Left lung (tissue), 10 donors: Measurements from ENCODE around the gene PSEN2. TPM values are rescaled to one million over a fixed set of nuclear protein-coding genes. Genes with fewer than 3 reads are reported as not detected.

ENCODE experiments used
- ATAC-seq: fragments of 200-7000 bp; cut with Tn5 transposase; one replicate; pipeline ENCODE4 v1.9.1; 2020; ENCODE audit warnings: moderate library complexity
- DNase-seq, 4 donors: peaks; one replicate each; pipeline ENCODE4 v3.0.0-alpha.2; 2013 to 2020
- H3K27ac ChIP-seq, 2 donors: fragments of 200-600 bp; sonication (generic) in 1 of 2; one replicate each; pipeline versions ENCODE4 v1.5.0 to v1.8.0; 2020 to 2021
- H3K27me3 ChIP-seq, 2 donors: fragments of 200-600 bp; sonication (generic) in 1 of 2; one replicate each; pipeline versions ENCODE4 v1.5.0 to v1.8.0; 2020 to 2021
- H3K36me3 ChIP-seq, 2 donors: fragments of 200-600 bp; sonication (generic) in 1 of 2; one replicate each; pipeline versions ENCODE4 v1.5.0 to v1.8.0; 2020 to 2021
- H3K4me1 ChIP-seq, 2 donors: fragments of 200-600 bp; one replicate each; pipeline ENCODE4 v1.8.0; 2021
- H3K4me3 ChIP-seq, 2 donors: fragments of 200-600 bp; sonication (generic) in 1 of 2; one replicate each; pipeline versions ENCODE4 v1.5.0 to v1.8.0; 2020 to 2021; ENCODE audit warnings: mild to moderate bottlenecking in 1 of 2
- H3K9me3 ChIP-seq, 2 donors: fragments of 200-600 bp; sonication (generic) in 1 of 2; one replicate each; pipeline versions ENCODE4 v1.5.0 to v1.8.0; 2020 to 2021
- intact Hi-C, 2 donors: fragments of 100-400 bp; cut with DNase I; formaldehyde crosslinking; loops; one replicate each; pipeline versions ENCODE4 v1.11.2 to v1.14.2; 2022
- polyA plus RNA-seq, 6 donors: library from polyadenylated mRNA; unstranded; fragments of 120-200 nt; gene quantifications; one replicate each; pipeline ENCODE4 v1.2.1, GENCODE V29; 2013; ENCODE audit not compliant: insufficient read length in 6 of 6
- total RNA-seq, 2 donors: library from RNA; stranded (reverse); fragmentation: NEBNext Ultra II Directional; extraction: Animal tissue kit (Norgen Biotek cat#: 25700); gene quantifications; one replicate each; pipeline ENCODE4 v1.2.1, GENCODE V29; 2021
- TF ChIP-seq, protein P1 (sequence below), 2 donors: fragments of 200-600 bp; sonication (generic) in 1 of 2; IDR thresholded peaks; one replicate each; pipeline versions ENCODE4 v1.5.0 to v1.8.0; 2021; ENCODE audit warnings: antibody characterized with exemption in 2 of 2
- donor health status: DM: no; HTN: yes; CAD: no.
- donor health status: DM: no; HTN: no; CAD: no.

PSEN2 gene
- total and polyA plus RNA-seq, 8 donors = 9.2 to 24.8 (median 11.5) TPM

DNA sequence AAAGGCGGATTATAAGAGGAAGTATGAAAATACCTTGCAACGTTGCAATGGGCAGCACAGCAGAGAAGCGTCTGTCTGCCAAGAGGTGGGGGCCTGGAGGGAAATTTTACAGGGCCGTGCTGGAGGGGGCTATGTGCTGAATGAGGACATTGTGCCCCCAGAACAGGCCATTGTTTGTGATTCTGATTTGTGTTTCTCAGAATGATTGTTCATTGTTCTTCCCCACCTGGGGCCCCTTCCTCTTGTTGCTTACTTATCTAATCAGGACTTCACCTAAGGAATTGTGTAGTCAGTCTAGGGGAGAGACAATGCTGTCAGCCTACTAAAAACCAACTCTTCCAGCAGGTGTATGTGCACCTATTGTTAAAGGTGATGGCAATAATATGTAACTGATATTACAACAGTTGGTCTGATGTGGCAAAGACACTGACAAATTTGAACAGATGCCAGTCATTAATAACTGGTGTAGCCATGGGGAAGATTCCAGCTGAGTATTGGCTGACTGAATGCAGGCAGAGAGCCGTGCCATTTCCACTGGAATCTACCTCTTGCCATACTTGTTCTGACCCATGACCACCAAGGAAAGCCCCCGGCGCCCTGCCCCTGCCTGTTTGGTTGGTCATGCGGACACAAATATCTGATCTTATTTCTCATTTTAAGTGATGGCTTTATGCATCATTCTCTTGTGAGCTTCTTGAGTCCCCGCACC is 45.2 kb upstream of the PSEN2 start:
- H3K9me3 ChIP-seq = no peaks in the 10 kb centered on the region
- H3K36me3 ChIP-seq = no peaks in the 10 kb centered on the region
- peaks cover 9 to 33% of the 10 kb centered on the region in 2 donors for H3K4me1 ChIP-seq
- H3K27ac ChIP-seq = no peak overlapping the region
- DNase-seq (no peak), ATAC-seq (no peak)
- TF ChIP-seq, protein P1, sequence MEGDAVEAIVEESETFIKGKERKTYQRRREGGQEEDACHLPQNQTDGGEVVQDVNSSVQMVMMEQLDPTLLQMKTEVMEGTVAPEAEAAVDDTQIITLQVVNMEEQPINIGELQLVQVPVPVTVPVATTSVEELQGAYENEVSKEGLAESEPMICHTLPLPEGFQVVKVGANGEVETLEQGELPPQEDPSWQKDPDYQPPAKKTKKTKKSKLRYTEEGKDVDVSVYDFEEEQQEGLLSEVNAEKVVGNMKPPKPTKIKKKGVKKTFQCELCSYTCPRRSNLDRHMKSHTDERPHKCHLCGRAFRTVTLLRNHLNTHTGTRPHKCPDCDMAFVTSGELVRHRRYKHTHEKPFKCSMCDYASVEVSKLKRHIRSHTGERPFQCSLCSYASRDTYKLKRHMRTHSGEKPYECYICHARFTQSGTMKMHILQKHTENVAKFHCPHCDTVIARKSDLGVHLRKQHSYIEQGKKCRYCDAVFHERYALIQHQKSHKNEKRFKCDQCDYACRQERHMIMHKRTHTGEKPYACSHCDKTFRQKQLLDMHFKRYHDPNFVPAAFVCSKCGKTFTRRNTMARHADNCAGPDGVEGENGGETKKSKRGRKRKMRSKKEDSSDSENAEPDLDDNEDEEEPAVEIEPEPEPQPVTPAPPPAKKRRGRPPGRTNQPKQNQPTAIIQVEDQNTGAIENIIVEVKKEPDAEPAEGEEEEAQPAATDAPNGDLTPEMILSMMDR (IDR thresholded peaks at IDR 0.05) = no peak
- no peaks in the 10 kb centered on the region for H3K27me3 ChIP-seq
- H3K4me3 ChIP-seq = no peak overlapping the region
- intact Hi-C loops = loop anchor here (5.0 kb wide), 2 partner anchors 88 to 193 kb away; partner anchors contain the start of gene ITPKB (in 1 of the 2)

DNA sequence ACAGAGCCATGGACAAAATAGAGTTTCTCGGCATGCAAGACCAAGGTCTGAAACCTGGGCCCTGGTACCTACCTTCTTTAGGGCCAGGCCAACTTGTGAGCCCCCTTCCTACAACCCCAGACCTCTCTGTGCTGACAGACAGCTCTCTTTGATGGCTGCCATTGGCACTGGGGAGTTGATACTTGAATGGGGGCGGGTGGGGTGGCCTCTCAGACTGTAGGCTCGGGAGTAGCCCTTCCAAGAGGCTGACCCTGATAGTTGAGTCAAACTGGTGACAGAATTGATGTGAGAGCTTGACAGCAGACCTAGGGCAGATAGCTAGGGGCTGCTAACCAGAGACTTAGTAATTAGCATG is 44.7 kb upstream of the PSEN2 start:
- no peak overlapping the region for H3K27ac ChIP-seq
- ATAC-seq (no peak), DNase-seq (no peak)
- no peaks in the 10 kb centered on the region for H3K36me3 ChIP-seq
- no peaks in the 10 kb centered on the region for H3K27me3 ChIP-seq
- no peak overlapping the region for H3K4me3 ChIP-seq
- intact Hi-C loops = loop anchor here (5.0 kb wide), 2 partner anchors 88 to 193 kb away; partner anchors contain the start of gene ITPKB (in 1 of the 2)
- TF ChIP-seq, protein P1 (IDR thresholded peaks at IDR 0.05) = no peak
- H3K9me3 ChIP-seq = no peaks in the 10 kb centered on the region
- H3K4me1 ChIP-seq = peaks cover 9 to 29% of the 10 kb centered on the region in 2 donors

- no peaks in the 10 kb centered on the region for H3K9me3 ChIP-seq
- ATAC-seq (no peak), DNase-seq (no peak)
- TF ChIP-seq, protein P1 (IDR thresholded peaks at IDR 0.05) = no peak
- peaks cover 9 to 25% of the 10 kb centered on the region in 2 donors for H3K4me1 ChIP-seq
- no peaks in the 10 kb centered on the region for H3K36me3 ChIP-seq
- intact Hi-C loops = loop anchor here (5.0 kb wide), 2 partner anchors 89 to 194 kb away; partner anchors contain the start of gene ITPKB (in 1 of the 2)
- H3K27me3 ChIP-seq = no peaks in the 10 kb centered on the region
- peak overlapping the region; percentile 68 to 81 for H3K27ac ChIP-seq
- no peak overlapping the region for H3K4me3 ChIP-seq
Measured at GRCh38 chr1:226826479-226827261, 43.7 kb upstream of the PSEN2 start.

DNA sequence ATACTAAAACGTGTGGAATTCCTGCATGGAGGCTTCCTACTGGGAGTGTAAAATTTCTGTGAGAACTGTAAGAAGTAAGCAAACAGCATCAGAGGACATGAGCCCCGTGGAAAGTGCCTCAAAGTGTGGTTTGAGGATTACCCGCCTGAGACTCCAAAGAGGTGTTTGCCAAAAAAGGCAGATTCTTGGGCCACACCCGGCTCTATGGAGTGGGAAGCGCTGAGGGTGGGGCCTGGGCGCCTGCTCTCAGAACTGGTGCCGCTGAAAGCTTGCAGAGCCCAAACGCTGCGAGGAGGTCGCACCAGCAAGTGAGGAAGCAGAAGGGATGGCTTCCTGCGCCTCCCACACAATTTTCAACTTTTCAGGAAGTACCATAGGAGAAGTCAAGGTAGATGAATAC is 43.0 kb upstream of the PSEN2 start:
- TF ChIP-seq, protein P1 (IDR thresholded peaks at IDR 0.05) = no peak
- H3K27me3 ChIP-seq = no peaks in the 10 kb centered on the region
- DNase-seq (peak in 3 of 4 donors; percentile 13 to 81 (median 68)), ATAC-seq (peak; percentile 80)
- intact Hi-C loops = loop anchor here (5.0 kb wide), 2 partner anchors 90 to 195 kb away; partner anchors contain the start of gene ITPKB (in 1 of the 2)
- no peaks in the 10 kb centered on the region for H3K9me3 ChIP-seq
- no peaks in the 10 kb centered on the region for H3K36me3 ChIP-seq
- H3K4me3 ChIP-seq = peak overlapping the region in 1 of 2 donors; percentile 8
- peak overlapping the region; percentile 68 to 81 for H3K27ac ChIP-seq
- peaks cover 9 to 19% of the 10 kb centered on the region in 2 donors for H3K4me1 ChIP-seq
